Measurements from ENCODE around the gene POLR2J2. TPM values are rescaled to one million over a fixed set of nuclear protein-coding genes. Genes with fewer than 3 reads are reported as not detected.
"Not testable (repeated sequence)": the region's sequence is repeated elsewhere in the genome, so short reads cannot be mapped to it uniquely, and the experiment has no call there.

Gene POLR2J2
- total RNA-seq, 1 experiment from 2014 or later, result 5.2 TPM

DNA sequence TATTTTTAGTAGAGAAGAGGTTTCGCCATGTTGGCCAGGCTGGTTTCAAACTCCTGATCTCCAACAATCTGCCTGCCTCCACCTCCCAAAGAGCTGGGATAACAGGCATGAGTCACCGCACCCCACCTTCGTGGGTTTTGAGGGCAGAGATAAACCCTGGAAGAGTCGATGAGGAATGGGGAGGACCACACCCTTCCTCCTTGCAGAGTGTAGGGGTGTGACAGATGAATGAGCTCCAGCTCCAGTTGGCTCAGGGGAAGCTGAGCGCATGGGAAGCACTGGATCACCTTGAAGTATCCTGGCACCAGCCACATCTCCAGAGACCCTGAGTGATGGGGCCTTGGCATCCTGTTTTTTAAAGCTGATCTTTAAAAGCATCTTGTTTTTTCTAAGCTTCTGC, 11.1 kb upstream of the POLR2J2 start:
- POLR2A ChIA-PET (ENCODE audit: low non-redundant PET), result not testable (repeated sequence)

DNA sequence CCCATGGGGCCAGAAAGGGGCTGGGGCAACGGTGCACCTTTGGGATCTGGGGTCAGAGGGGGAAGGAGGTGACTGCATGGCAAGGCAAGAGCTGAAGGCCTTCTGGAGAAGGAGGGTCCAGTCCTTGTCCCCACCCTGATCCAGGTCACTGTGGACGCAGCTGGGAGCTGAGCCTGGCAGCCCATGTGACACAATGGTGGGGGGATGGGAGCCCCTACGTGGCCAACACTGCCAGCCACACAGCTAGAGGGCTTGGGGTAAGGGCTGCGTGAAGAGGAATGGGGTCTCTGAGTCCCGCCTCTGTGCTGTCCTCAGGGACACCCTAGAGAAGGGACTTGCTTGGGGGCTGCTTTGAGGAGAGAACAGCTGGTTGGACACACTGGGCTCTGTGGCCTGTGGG, 9.3 kb upstream of the POLR2J2 start:
- H3K4me1 ChIP-seq (ENCODE audit: insufficient read depth, low read length, poor library complexity, severe bottlenecking); H3K9me3 ChIP-seq (ENCODE audit: low read depth, low read length, poor library complexity, severe bottlenecking); H3K27ac ChIP-seq (ENCODE audit: low read depth, low read length, poor library complexity, severe bottlenecking); CTCF ChIA-PET; POLR2A ChIA-PET (ENCODE audit: low non-redundant PET); DNase-seq (ENCODE audit: low spot score); H3K4me3 ChIP-seq (ENCODE audit: low read depth, low read length, poor library complexity, severe bottlenecking); H3K27me3 ChIP-seq (replicated peaks; ENCODE audit: insufficient read depth, low read depth, low read length, poor library complexity); BruUV-seq (replicated peaks); H3K36me3 ChIP-seq (ENCODE audit: insufficient read depth, low read length, poor library complexity, severe bottlenecking); intact Hi-C loops (cut with micrococcal nuclease; ENCODE audit: unreplicated experiment): not testable (repeated sequence)

More for the DNA sequence above, 11.1 kb upstream of the POLR2J2 start:
- H3K4me3 ChIP-seq (ENCODE audit: low read depth, low read length, poor library complexity, severe bottlenecking); DNase-seq (ENCODE audit: low spot score); CTCF ChIA-PET; H3K27me3 ChIP-seq (replicated peaks; ENCODE audit: insufficient read depth, low read depth, low read length, poor library complexity); H3K9me3 ChIP-seq (ENCODE audit: low read depth, low read length, poor library complexity, severe bottlenecking); intact Hi-C loops (cut with micrococcal nuclease; ENCODE audit: unreplicated experiment); H3K27ac ChIP-seq (ENCODE audit: low read depth, low read length, poor library complexity, severe bottlenecking); H3K36me3 ChIP-seq (ENCODE audit: insufficient read depth, low read length, poor library complexity, severe bottlenecking); H3K4me1 ChIP-seq (ENCODE audit: insufficient read depth, low read length, poor library complexity, severe bottlenecking); BruUV-seq (replicated peaks): not testable (repeated sequence)

DNA sequence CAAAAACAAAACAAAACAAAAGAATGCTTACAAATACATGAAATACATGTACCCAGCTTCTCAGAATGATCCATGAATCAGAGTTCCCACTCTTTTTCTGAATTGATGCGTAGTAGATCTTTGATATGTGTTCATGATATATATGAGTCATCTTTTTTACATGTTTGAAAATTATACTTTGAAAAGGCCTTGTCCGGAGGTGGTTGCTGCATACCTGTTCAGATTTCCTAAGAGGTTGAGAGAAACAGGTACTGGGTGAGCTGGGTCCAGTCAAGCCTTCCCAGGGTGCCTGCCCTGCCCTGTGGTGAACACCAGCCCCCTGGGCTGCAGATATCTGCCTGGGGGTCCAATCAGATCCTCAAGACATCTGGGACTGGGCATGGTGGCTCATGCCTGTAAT, 4.1 kb upstream of the POLR2J2 start:
- POLR2A ChIA-PET (ENCODE audit: low non-redundant PET); DNase-seq (ENCODE audit: low spot score); CTCF ChIA-PET: not testable (repeated sequence)

DNA sequence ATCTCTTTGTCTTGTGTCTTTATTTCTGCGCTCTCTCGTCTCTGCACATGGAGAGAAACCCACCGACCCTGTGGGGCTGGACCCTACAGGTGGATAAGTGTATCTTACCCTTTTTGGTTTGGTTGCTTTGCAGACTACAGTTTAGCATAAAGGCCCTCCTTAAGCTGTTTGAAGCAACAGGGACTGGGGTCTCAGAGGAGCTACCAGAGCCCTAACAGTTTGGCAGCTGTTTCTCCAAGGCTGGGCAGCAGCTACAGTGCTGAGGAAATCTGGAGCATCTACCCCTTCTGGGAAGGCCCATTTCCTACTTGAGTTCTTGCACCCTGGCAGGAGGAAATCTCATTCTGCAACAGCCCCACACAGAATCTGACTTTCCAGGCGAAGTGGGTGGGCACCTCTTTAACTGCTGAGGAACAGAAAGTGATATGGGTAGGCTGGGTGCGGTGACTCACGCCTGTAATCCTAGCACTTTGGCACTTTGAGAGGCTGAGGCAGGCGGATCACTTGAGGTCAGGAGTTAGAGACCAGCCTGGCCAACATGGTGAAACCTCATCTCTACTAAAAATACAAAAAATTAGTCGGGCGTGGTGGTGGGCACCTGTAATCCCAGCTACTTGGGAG, 2.1 kb upstream of the POLR2J2 start:
- POLR2A ChIA-PET (ENCODE audit: low non-redundant PET); BruUV-seq (replicated peaks); CTCF ChIA-PET; H3K4me3 ChIP-seq (ENCODE audit: low read depth, low read length, poor library complexity, severe bottlenecking); H3K27me3 ChIP-seq (replicated peaks; ENCODE audit: insufficient read depth, low read depth, low read length, poor library complexity); H3K27ac ChIP-seq (ENCODE audit: low read depth, low read length, poor library complexity, severe bottlenecking); H3K36me3 ChIP-seq (ENCODE audit: insufficient read depth, low read length, poor library complexity, severe bottlenecking); H3K9me3 ChIP-seq (ENCODE audit: low read depth, low read length, poor library complexity, severe bottlenecking); H3K4me1 ChIP-seq (ENCODE audit: insufficient read depth, low read length, poor library complexity, severe bottlenecking); intact Hi-C loops (cut with micrococcal nuclease; ENCODE audit: unreplicated experiment); DNase-seq (ENCODE audit: low spot score): not testable (repeated sequence)

More for the DNA sequence above, 4.1 kb upstream of the POLR2J2 start:
- H3K4me3 ChIP-seq (ENCODE audit: low read depth, low read length, poor library complexity, severe bottlenecking); H3K36me3 ChIP-seq (ENCODE audit: insufficient read depth, low read length, poor library complexity, severe bottlenecking); H3K27ac ChIP-seq (ENCODE audit: low read depth, low read length, poor library complexity, severe bottlenecking); BruUV-seq (replicated peaks); H3K9me3 ChIP-seq (ENCODE audit: low read depth, low read length, poor library complexity, severe bottlenecking); intact Hi-C loops (cut with micrococcal nuclease; ENCODE audit: unreplicated experiment); H3K27me3 ChIP-seq (replicated peaks; ENCODE audit: insufficient read depth, low read depth, low read length, poor library complexity); H3K4me1 ChIP-seq (ENCODE audit: insufficient read depth, low read length, poor library complexity, severe bottlenecking): not testable (repeated sequence)

DNA sequence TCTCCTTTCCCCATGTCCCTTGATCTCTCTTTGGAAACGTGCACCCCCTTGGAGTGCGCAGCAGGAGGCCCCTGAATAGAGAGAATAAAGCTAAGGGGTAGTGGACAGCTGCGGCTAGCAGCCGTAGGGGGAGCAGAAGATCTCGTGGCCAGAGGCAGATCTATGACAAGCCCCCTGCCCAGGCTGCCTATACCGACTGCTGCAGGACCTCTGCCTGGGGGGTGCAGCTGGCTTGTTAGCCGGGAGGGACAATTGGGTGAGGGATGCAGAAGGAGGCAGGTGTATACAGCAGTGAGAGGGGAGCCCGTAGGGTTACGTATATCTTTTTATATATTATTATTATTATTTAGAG, 469 bp upstream of the POLR2J2 start:
- intact Hi-C loops (cut with micrococcal nuclease; ENCODE audit: unreplicated experiment); H3K4me1 ChIP-seq (ENCODE audit: insufficient read depth, low read length, poor library complexity, severe bottlenecking); DNase-seq (ENCODE audit: low spot score); POLR2A ChIA-PET (ENCODE audit: low non-redundant PET); H3K4me3 ChIP-seq (ENCODE audit: low read depth, low read length, poor library complexity, severe bottlenecking); H3K36me3 ChIP-seq (ENCODE audit: insufficient read depth, low read length, poor library complexity, severe bottlenecking); H3K27me3 ChIP-seq (replicated peaks; ENCODE audit: insufficient read depth, low read depth, low read length, poor library complexity); H3K27ac ChIP-seq (ENCODE audit: low read depth, low read length, poor library complexity, severe bottlenecking); BruUV-seq (replicated peaks); H3K9me3 ChIP-seq (ENCODE audit: low read depth, low read length, poor library complexity, severe bottlenecking): not testable (repeated sequence)
- CTCF ChIA-PET, result interaction anchor here (0.6 kb wide), 1 partner anchor 390 kb away, joined by 4 read pairs; no protein-coding TSS in a partner anchor

DNA sequence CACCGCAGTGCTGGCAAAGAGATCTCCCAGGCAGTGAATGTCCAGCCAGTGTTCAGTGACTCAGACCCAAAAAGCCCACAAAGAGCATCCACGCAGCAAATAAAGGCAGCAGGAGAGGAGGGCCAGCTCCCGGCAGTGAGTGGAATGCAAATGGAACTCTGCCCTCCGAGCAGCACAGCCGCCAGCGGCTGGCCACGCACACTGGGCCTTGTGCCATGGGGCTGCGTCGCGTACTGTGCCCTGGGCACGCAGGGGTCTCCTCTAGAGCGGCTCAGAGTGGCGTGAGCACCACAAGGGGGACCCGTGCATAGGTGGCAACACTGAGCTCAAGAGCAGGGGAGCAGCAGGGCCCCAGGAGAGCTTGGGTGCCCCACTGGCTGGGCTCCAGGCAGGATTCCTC, 3.9 kb downstream of the POLR2J2 start:
- POLR2A ChIA-PET (ENCODE audit: low non-redundant PET); BruUV-seq (replicated peaks): not testable (repeated sequence)

DNA sequence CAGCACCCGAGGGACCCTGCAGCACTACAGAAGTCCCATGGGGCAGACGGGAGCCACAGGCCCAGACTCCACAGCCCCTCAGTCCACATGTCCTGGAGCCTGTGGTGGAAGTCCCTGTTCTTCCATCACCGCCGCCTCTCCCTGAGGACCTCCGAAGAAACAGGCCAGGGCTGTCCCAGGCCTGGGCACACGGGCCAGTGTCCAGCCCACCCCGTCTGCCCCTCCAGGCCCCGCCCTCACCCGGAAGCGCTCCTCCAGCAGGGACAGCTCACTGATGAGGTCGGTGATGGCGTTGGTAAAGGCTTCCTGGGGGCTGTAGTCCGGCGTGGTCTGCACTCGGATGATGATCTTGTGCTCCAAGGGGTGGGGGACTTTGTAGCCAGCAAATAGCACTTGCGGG, 4.6 kb downstream of the POLR2J2 start:
- POLR2A ChIA-PET (ENCODE audit: low non-redundant PET); DNase-seq (ENCODE audit: low spot score); H3K4me3 ChIP-seq (ENCODE audit: low read depth, low read length, poor library complexity, severe bottlenecking); H3K27ac ChIP-seq (ENCODE audit: low read depth, low read length, poor library complexity, severe bottlenecking); H3K36me3 ChIP-seq (ENCODE audit: insufficient read depth, low read length, poor library complexity, severe bottlenecking); H3K4me1 ChIP-seq (ENCODE audit: insufficient read depth, low read length, poor library complexity, severe bottlenecking); H3K27me3 ChIP-seq (replicated peaks; ENCODE audit: insufficient read depth, low read depth, low read length, poor library complexity); BruUV-seq (replicated peaks); CTCF ChIA-PET; H3K9me3 ChIP-seq (ENCODE audit: low read depth, low read length, poor library complexity, severe bottlenecking); intact Hi-C loops (cut with micrococcal nuclease; ENCODE audit: unreplicated experiment): not testable (repeated sequence)

More for the DNA sequence above, 3.9 kb downstream of the POLR2J2 start:
- H3K36me3 ChIP-seq (ENCODE audit: insufficient read depth, low read length, poor library complexity, severe bottlenecking); H3K27me3 ChIP-seq (replicated peaks; ENCODE audit: insufficient read depth, low read depth, low read length, poor library complexity); DNase-seq (ENCODE audit: low spot score); H3K4me1 ChIP-seq (ENCODE audit: insufficient read depth, low read length, poor library complexity, severe bottlenecking); H3K9me3 ChIP-seq (ENCODE audit: low read depth, low read length, poor library complexity, severe bottlenecking); CTCF ChIA-PET; H3K27ac ChIP-seq (ENCODE audit: low read depth, low read length, poor library complexity, severe bottlenecking); H3K4me3 ChIP-seq (ENCODE audit: low read depth, low read length, poor library complexity, severe bottlenecking); intact Hi-C loops (cut with micrococcal nuclease; ENCODE audit: unreplicated experiment): not testable (repeated sequence)

DNA sequence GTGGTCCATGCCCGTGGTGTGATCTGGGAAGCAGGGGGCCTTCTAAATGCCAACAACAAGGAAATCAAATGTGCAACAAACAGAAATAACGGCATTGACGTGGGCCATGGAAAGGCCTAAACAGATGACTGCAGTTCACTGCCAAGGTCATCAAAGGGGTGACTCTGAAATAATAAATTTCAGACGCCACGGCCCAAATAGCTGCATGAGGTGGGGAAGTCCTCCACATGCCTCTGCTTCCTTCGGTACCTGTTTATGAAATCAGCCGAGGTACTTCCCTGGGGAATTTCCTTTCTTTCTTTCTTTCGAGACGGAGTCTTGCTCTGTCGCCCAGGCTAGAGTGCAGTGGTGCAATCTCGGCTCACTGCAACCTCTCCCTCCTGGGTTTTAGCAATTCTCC, 6.7 kb downstream of the POLR2J2 start:
- intact Hi-C loops (cut with micrococcal nuclease; ENCODE audit: unreplicated experiment); H3K36me3 ChIP-seq (ENCODE audit: insufficient read depth, low read length, poor library complexity, severe bottlenecking); H3K9me3 ChIP-seq (ENCODE audit: low read depth, low read length, poor library complexity, severe bottlenecking); DNase-seq (ENCODE audit: low spot score); BruUV-seq (replicated peaks); H3K27ac ChIP-seq (ENCODE audit: low read depth, low read length, poor library complexity, severe bottlenecking); H3K4me3 ChIP-seq (ENCODE audit: low read depth, low read length, poor library complexity, severe bottlenecking); POLR2A ChIA-PET (ENCODE audit: low non-redundant PET); H3K4me1 ChIP-seq (ENCODE audit: insufficient read depth, low read length, poor library complexity, severe bottlenecking); CTCF ChIA-PET; H3K27me3 ChIP-seq (replicated peaks; ENCODE audit: insufficient read depth, low read depth, low read length, poor library complexity): not testable (repeated sequence)

Measured in A673 (cell line).